ENCODE measurements around the gene MPG. TPM values are rescaled to one million over a fixed set of nuclear protein-coding genes. Genes with fewer than 3 reads are reported as not detected.

Gene MPG
- total RNA-seq, 1 experiment from 2014 or later: 30.6 TPM

GRCh38 chr16:71210-71539, 6.8 kb upstream of the MPG start:
- DNase-seq (ENCODE audit: low spot score): no peak
- no peak overlapping the region for H3K27ac ChIP-seq (ENCODE audit: low read depth, low read length, poor library complexity, severe bottlenecking)

GRCh38 chr16:71540-72401, 6.3 kb upstream of the MPG start:
- no peaks in the 10 kb centered on the region for H3K27me3 ChIP-seq (replicated peaks; ENCODE audit: insufficient read depth, low read depth, low read length, poor library complexity)
- intact Hi-C loops (cut with micrococcal nuclease; ENCODE audit: unreplicated experiment): no loop called here
- peaks cover 22% of the 10 kb centered on the region for H3K4me1 ChIP-seq (ENCODE audit: insufficient read depth, low read length, poor library complexity, severe bottlenecking)
- H3K27ac ChIP-seq (ENCODE audit: low read depth, low read length, poor library complexity, severe bottlenecking): no peak overlapping the region
- POLR2A ChIA-PET (ENCODE audit: low non-redundant PET): no interaction called here
- DNase-seq (ENCODE audit: low spot score): peak; percentile 63
- H3K9me3 ChIP-seq (ENCODE audit: low read depth, low read length, poor library complexity, severe bottlenecking): no peaks in the 10 kb centered on the region
- CTCF ChIA-PET: interaction anchor here (1.2 kb wide), 1 partner anchor 18 kb away, joined by 3 read pairs; the partner anchor contains the start of genes POLR3K and SNRNP25
- H3K36me3 ChIP-seq (ENCODE audit: insufficient read depth, low read length, poor library complexity, severe bottlenecking): no peaks in the 10 kb centered on the region
- H3K4me3 ChIP-seq (ENCODE audit: low read depth, low read length, poor library complexity, severe bottlenecking): peak overlapping the region; percentile 55
- no peak for TF ChIP-seq EZH2 (IDR thresholded peaks at IDR 0.05; ENCODE audit: borderline replicate concordance, low read depth, low read length, poor library complexity, severe bottlenecking)
- 0 out of 2 replicates have a peak, but pooled peaks have one; percentile 20 for TF ChIP-seq CTCF (conservative IDR thresholded peaks at IDR 0.05; ENCODE audit: low read depth, low read length)
- BruUV-seq (replicated peaks): no TSS peak

More at GRCh38 chr16:71210-71539, 6.8 kb upstream of the MPG start:
- TF ChIP-seq EZH2 (IDR thresholded peaks at IDR 0.05; ENCODE audit: borderline replicate concordance, low read depth, low read length, poor library complexity, severe bottlenecking): no peak
- TF ChIP-seq CTCF (conservative IDR thresholded peaks at IDR 0.05; ENCODE audit: low read depth, low read length): no peak
- H3K27me3 ChIP-seq (replicated peaks; ENCODE audit: insufficient read depth, low read depth, low read length, poor library complexity): no peaks in the 10 kb centered on the region
- no TSS peak for BruUV-seq (replicated peaks)
- peak overlapping the region; percentile 55 for H3K4me3 ChIP-seq (ENCODE audit: low read depth, low read length, poor library complexity, severe bottlenecking)
- no peaks in the 10 kb centered on the region for H3K9me3 ChIP-seq (ENCODE audit: low read depth, low read length, poor library complexity, severe bottlenecking)
- no peaks in the 10 kb centered on the region for H3K36me3 ChIP-seq (ENCODE audit: insufficient read depth, low read length, poor library complexity, severe bottlenecking)
- ChIA-PET CTCF (no interaction called here), POLR2A (ENCODE audit: low non-redundant PET) (no interaction called here)
- intact Hi-C loops (cut with micrococcal nuclease; ENCODE audit: unreplicated experiment): no loop called here
- H3K4me1 ChIP-seq (ENCODE audit: insufficient read depth, low read length, poor library complexity, severe bottlenecking): peaks cover 16% of the 10 kb centered on the region

- CTCF ChIA-PET: interaction anchor here (1.2 kb wide), 1 partner anchor 19 kb away, joined by 3 read pairs; the partner anchor contains the start of genes POLR3K and SNRNP25
Measured at GRCh38 chr16:72561-73548, 5.2 kb upstream of the MPG start, which contains the start of gene RHBDF1. TSS of gene RHBDF1 (minus strand) at chr16:72631. CDS start at chr16:65015, 7,616 bp downstream.

More at GRCh38 chr16:72561-73548, 5.2 kb upstream of the MPG start, which contains the start of gene RHBDF1:
- POLR2A ChIA-PET (ENCODE audit: low non-redundant PET): no interaction called here
- no peaks in the 10 kb centered on the region for H3K9me3 ChIP-seq (ENCODE audit: low read depth, low read length, poor library complexity, severe bottlenecking)
- intact Hi-C loops (cut with micrococcal nuclease; ENCODE audit: unreplicated experiment): no loop called here
- TF ChIP-seq CTCF (conservative IDR thresholded peaks at IDR 0.05; ENCODE audit: low read depth, low read length) (no peak), EZH2 (IDR thresholded peaks at IDR 0.05; ENCODE audit: borderline replicate concordance, low read depth, low read length, poor library complexity, severe bottlenecking) (no peak)
- no peaks in the 10 kb centered on the region for H3K36me3 ChIP-seq (ENCODE audit: insufficient read depth, low read length, poor library complexity, severe bottlenecking)
- H3K27me3 ChIP-seq (replicated peaks; ENCODE audit: insufficient read depth, low read depth, low read length, poor library complexity): no peaks in the 10 kb centered on the region
- BruUV-seq (replicated peaks): no TSS peak
- peaks cover 33% of the 10 kb centered on the region for H3K4me1 ChIP-seq (ENCODE audit: insufficient read depth, low read length, poor library complexity, severe bottlenecking)
- H3K27ac ChIP-seq (ENCODE audit: low read depth, low read length, poor library complexity, severe bottlenecking): no peak within 1 kb of the TSS
- peak; percentile 50 for DNase-seq (ENCODE audit: low spot score)
- H3K4me3 ChIP-seq (ENCODE audit: low read depth, low read length, poor library complexity, severe bottlenecking): peak within 1 kb of the TSS; percentile 55
